Naive thymus-derived CD8-positive, alpha-beta T cell (primary cell): Measurements from ENCODE around the gene STK10. TPM values are rescaled to one million over a fixed set of nuclear protein-coding genes. Genes with fewer than 3 reads are reported as not detected.

Experiments
- ATAC-seq, 2 donors: fragments of 150-1000 bp; cut with Tn5 transposase in 1 of 2; sonication (Bioruptor Pico), chemical (Tn5 transposase) in 1 of 2; 1 replicate in 1 of 2; 2 replicates in 1 of 2; pipeline ENCODE4 v1.10.0; 2021; ENCODE audit warnings: mild to moderate bottlenecking in 2 of 2, moderate library complexity in 2 of 2
- POLR2A ChIA-PET: fragments of 350-600 bp; sonication (Branson Sonifier 250); formaldehyde crosslinking; loops from one replicate; lab custom pipeline; 2021; ENCODE audit warnings: antibody characterized with exemption; lab: Charles Lee
- DNase-seq, 10 donors: peaks; one replicate each; pipeline versions ENCODE4 v3.0.0 to v3.0.0-alpha.2; 2020 to 2022
- H3K27ac Mint-ChIP-seq, 10 donors: one replicate each; pipeline ENCODE4 v1.8.0; 2020 to 2022; ENCODE audit warnings: mild to moderate bottlenecking in 10 of 10, mixed read lengths in 10 of 10, moderate library complexity in 4 of 10, inconsistent platforms in 1 of 10
- H3K27me3 Mint-ChIP-seq, 5 donors: one replicate each; pipeline ENCODE4 v1.8.0; 2021 to 2022; ENCODE audit warnings: mixed read lengths in 5 of 5
- H3K36me3 Mint-ChIP-seq, 3 donors: one replicate each; pipeline ENCODE4 v1.8.0; 2020 to 2022; ENCODE audit warnings: mixed read lengths in 3 of 3, mild to moderate bottlenecking in 2 of 3, inconsistent platforms in 1 of 3
- H3K4me1 Mint-ChIP-seq, 4 donors: one replicate each; pipeline ENCODE4 v1.8.0; 2021 to 2022; ENCODE audit warnings: mixed read lengths in 4 of 4
- H3K4me3 Mint-ChIP-seq, 10 donors: one replicate each; pipeline ENCODE4 v1.8.0; 2020 to 2022; ENCODE audit warnings: mild to moderate bottlenecking in 10 of 10, mixed read lengths in 10 of 10, moderate library complexity in 6 of 10, inconsistent platforms in 1 of 10
- H3K9me3 Mint-ChIP-seq, 9 donors: one replicate each; pipeline ENCODE4 v1.8.0; 2020 to 2022; ENCODE audit warnings: mixed read lengths in 9 of 9, mild to moderate bottlenecking in 3 of 9, inconsistent platforms in 1 of 9, moderate library complexity in 1 of 9
- polyA plus RNA-seq, 3 donors: library from polyadenylated mRNA; unstranded; fragments of 300-500 nt; fragmentation: Illumina TruSeq; gene quantifications; one replicate each; pipeline ENCODE4 v1.2.3, GENCODE V29; 2021
- total RNA-seq, 8 experiments: library from RNA in 2 of 8; stranded (reverse) in 2 of 8; gene quantifications; one replicate each; pipeline ENCODE4 v1.2.3 and lab custom pipeline; 2021 to 2026

The STK10 gene
- total and polyA plus RNA-seq, 5 experiments from 2014 or later, result 44.6 to 360 (median 128) TPM

DNA sequence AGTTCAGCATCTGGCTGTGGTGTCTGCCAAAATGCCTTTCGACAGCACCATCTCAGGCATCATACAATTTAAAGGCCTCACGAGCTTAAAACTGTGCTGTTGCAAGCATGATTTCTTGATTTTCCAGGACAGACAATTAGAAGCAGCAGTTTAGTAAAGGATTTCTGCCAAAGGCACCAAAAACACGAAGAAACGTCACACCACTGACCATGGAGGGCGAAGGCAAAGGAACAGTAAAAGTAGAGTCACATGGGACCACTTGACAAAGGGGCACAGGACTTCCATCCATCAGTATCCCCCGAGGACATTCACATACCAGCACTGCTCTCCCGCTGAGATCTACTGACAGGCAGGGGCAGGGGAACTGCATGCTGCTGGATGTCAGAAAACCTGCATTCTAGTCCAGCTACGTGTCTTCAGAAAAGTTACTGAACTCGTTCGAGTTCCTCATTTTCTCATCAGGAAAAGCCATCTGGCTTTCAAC is 111.2 kb downstream of the STK10 start:
- no peak for ATAC-seq
- POLR2A ChIA-PET, result no interaction called here
- Mint-ChIP-seq H3K4me3 (peak overlapping the region in 1 of 10 donors; percentile 24), H3K9me3 (peaks cover 0 to 2% (median 0%) of the 10 kb centered on the region in 9 donors), H3K4me1 (peaks cover 20 to 29% (median 24%) of the 10 kb centered on the region in 4 donors), H3K36me3 (peaks cover 19 to 83% (median 29%) of the 10 kb centered on the region in 3 donors), H3K27me3 (no peaks in the 10 kb centered on the region), H3K27ac (peak overlapping the region in 8 of 10 donors; percentile 42 to 92 (median 68))
- DNase-seq, result no peak

DNA sequence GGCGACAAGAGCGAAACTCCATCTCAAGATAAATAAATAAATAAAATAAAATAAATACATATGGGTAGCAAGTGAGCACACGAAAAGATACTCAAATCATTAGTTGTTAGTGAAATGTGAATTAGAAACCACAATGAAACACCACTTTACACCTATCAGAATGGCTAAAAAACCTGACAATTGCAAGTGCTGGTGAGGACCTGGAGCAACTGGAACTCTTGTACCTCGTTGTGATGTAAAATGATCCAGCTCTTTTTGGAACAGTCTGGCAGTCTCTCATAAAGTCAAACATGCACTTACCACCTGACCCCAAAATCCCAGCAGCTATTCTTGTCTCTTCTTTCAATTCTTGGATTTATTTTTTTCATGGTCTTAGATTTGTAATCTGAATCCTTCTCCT is 112.4 kb downstream of the STK10 start:
- peaks cover 19 to 79% (median 30%) of the 10 kb centered on the region in 3 donors for H3K36me3 Mint-ChIP-seq
- peak overlapping the region in 1 of 10 donors; percentile 62 for H3K4me3 Mint-ChIP-seq
- ATAC-seq, result no peak
- peaks cover 26 to 38% (median 33%) of the 10 kb centered on the region in 4 donors for H3K4me1 Mint-ChIP-seq
- peak overlapping the region in 9 of 10 donors; percentile 10 to 75 (median 34) for H3K27ac Mint-ChIP-seq
- POLR2A ChIA-PET, result no interaction called here
- no peak for DNase-seq
- no peaks in the 10 kb centered on the region for H3K27me3 Mint-ChIP-seq
- peaks cover 0 to 2% (median 0%) of the 10 kb centered on the region in 9 donors for H3K9me3 Mint-ChIP-seq

DNA sequence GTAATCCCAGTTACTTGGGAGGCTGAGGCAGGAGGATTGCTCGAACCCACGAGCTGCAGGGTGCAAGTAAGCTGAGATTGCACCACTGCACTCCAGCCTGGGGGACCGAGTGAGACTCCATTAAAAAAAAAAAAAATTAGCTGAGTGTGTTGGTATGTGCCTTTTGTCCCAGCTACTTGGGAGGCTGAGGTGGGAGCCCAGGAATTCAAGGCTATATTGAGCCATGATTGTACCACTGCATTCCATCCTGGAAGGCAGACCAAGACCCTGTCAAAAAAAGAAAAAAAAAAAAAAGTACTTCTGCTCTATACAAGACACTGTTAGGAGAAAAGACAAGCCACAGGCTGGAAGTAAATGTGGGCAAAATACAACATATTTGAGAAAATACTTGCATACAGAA is 113.1 kb downstream of the STK10 start:
- no peak for ATAC-seq
- DNase-seq, result no peak
- Mint-ChIP-seq H3K36me3 (peaks cover 14 to 76% (median 29%) of the 10 kb centered on the region in 3 donors), H3K27ac (peak overlapping the region; percentile 3 to 74 (median 45)), H3K4me1 (peaks cover 26 to 38% (median 34%) of the 10 kb centered on the region in 4 donors), H3K27me3 (no peaks in the 10 kb centered on the region), H3K9me3 (peaks cover 0 to 2% (median 0%) of the 10 kb centered on the region in 9 donors), H3K4me3 (peak overlapping the region in 1 of 10 donors; percentile 29)
- POLR2A ChIA-PET, result interaction anchor here (0.7 to 1.2 kb wide), 2 partner anchors 18 to 101 kb away, joined by 3 read pairs; no protein-coding TSS in a partner anchor

DNA sequence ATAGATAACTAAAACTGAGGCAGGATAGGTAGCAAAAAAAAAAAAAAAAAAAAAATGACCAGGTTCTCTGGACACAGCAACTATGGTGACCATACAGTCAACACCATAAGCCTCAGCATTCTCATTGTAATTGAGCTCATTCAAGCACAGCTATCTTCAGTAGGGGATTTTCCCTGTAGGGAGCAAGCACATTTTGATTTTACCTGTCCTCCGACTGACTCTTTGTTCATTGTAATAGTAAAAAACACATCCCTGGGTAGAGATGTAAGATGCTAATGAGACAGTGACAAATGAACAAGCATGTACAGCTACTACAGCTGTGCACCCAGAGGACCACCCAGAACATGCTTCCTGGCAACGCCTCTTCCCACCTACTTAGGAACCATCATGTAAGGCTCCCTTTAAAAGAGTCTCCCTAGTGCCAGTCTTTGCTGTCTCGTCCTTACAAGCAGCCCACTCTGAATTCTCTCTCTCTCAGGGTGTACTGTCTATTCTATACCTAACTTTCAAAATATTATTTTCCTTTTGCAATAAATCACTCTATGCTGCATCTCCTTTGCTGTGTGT is 116.6 kb downstream of the STK10 start:
- ATAC-seq (peak; percentile 5 to 18), DNase-seq (peak in 2 of 10 donors; percentile 24)
- Mint-ChIP-seq H3K4me1 (peaks cover 21 to 56% (median 53%) of the 10 kb centered on the region in 4 donors), H3K27me3 (no peaks in the 10 kb centered on the region), H3K27ac (peak overlapping the region; percentile 78 to 94 (median 88)), H3K36me3 (peaks cover 9 to 59% (median 21%) of the 10 kb centered on the region in 3 donors), H3K9me3 (peaks cover 0 to 2% (median 0%) of the 10 kb centered on the region in 9 donors), H3K4me3 (peak overlapping the region in 8 of 10 donors; percentile 18 to 77 (median 46))
- POLR2A ChIA-PET, result interaction anchor here (0.7 to 4.1 kb wide), 14 partner anchors 8 to 116 kb away, joined by 3 to 15 read pairs (median 4); partner anchors contain the start of genes FBXW11 and STK10

DNA sequence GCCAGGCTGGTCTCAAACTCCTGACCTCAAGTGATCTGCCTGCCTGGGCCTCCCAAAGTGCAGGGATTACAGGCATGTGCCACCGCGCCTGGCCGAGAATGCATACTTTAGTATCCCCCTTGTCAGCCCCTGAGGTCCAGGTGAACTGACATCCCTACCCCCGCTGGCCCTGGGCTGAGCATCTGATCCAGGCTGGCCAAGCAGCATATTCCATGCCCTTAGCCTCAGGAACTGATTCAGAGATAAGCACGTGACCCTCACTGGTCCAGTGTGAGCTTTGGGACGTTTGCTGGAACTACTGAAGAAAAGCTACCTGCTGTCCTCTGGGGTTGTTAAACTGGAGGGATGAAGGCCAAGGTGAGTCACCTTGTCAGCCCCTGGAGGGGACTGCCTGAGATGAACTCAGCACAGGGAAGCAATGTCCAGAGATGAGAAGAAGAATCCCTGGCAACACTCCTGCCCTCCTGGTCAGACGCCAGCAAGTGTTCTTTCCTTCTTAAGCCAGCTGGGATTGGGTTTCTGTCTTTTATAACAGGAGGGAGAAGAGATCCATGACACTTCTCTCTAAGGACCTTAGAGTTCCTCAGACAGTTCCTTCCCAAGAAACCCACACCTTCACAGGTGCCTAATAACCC is 122.5 kb downstream of the STK10 start:
- Mint-ChIP-seq H3K36me3 (peaks cover 15 to 75% (median 40%) of the 10 kb centered on the region in 3 donors), H3K27ac (peak overlapping the region; percentile 92 to 99 (median 96)), H3K4me3 (peak overlapping the region; percentile 8 to 88 (median 78)), H3K9me3 (no peaks in the 10 kb centered on the region), H3K4me1 (peaks cover 38 to 76% (median 73%) of the 10 kb centered on the region in 4 donors), H3K27me3 (no peaks in the 10 kb centered on the region)
- ATAC-seq (no peak), DNase-seq (no peak)
- POLR2A ChIA-PET, result interaction anchor here (0.7 to 4.7 kb wide), 7 partner anchors 11 to 670 kb away, joined by 3 to 55 read pairs (median 33); partner anchors contain the start of genes FBXW11 and STK10

DNA sequence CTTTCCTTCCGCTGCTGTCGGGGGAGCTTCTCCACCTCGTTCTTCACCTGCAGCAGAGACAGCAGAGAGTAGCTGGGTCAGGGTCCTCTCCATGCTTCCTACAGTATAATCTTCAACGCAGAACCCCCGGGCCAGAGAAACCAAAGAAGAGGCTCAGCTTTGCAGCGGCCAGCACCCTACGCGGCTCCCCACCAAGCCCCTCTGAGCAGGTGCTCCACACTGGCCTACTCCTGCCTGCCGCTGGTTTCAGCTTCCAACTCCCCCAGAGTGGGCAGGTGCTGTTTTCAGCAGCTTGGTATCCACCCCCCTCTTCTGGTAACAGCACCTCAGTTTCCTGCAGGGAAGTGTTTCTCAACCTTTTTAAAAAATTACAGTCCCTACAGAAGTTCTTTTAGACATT is 123.3 kb downstream of the STK10 start:
- POLR2A ChIA-PET, result interaction anchor here (0.7 to 4.7 kb wide), 6 partner anchors 10 to 110 kb away, joined by 3 to 55 read pairs (median 8); partner anchors contain the start of gene FBXW11
- ATAC-seq (no peak), DNase-seq (no peak)
- Mint-ChIP-seq H3K4me1 (peaks cover 38 to 72% (median 67%) of the 10 kb centered on the region in 4 donors), H3K27me3 (no peaks in the 10 kb centered on the region), H3K27ac (peak overlapping the region; percentile 92 to 99 (median 96)), H3K4me3 (peak overlapping the region; percentile 31 to 83 (median 76)), H3K9me3 (no peaks in the 10 kb centered on the region), H3K36me3 (peaks cover 15 to 79% (median 44%) of the 10 kb centered on the region in 3 donors)

DNA sequence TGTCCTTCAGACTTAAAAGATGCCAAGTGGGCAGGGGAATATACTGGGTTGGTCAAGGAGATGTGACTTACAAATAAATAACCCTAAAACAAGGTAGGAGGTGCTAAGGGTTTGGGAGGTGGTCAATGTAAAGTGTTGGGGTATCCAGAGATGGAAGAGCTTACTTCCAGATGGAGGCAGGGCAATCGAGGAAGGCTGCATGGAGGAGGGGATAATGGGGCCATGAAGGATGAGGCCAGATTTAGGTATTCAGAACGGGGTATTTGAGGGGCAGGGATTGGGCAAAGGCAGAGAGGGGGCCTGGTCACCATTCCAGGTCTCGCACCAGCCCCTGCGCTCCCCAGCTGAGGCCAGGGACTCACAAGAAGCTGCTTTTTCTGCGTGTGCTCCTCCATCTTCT is 123.7 kb downstream of the STK10 start:
- Mint-ChIP-seq H3K27ac (peak overlapping the region; percentile 90 to 99 (median 96)), H3K36me3 (peaks cover 15 to 80% (median 48%) of the 10 kb centered on the region in 3 donors), H3K27me3 (no peaks in the 10 kb centered on the region), H3K9me3 (no peaks in the 10 kb centered on the region), H3K4me1 (peaks cover 39 to 73% (median 67%) of the 10 kb centered on the region in 4 donors), H3K4me3 (peak overlapping the region in 9 of 10 donors; percentile 7 to 77 (median 64))
- no peak for DNase-seq
- no peak for ATAC-seq
- POLR2A ChIA-PET, result interaction anchor here (0.7 to 4.7 kb wide), 7 partner anchors 9 to 111 kb away, joined by 3 to 55 read pairs (median 6); partner anchors contain the start of gene FBXW11

DNA sequence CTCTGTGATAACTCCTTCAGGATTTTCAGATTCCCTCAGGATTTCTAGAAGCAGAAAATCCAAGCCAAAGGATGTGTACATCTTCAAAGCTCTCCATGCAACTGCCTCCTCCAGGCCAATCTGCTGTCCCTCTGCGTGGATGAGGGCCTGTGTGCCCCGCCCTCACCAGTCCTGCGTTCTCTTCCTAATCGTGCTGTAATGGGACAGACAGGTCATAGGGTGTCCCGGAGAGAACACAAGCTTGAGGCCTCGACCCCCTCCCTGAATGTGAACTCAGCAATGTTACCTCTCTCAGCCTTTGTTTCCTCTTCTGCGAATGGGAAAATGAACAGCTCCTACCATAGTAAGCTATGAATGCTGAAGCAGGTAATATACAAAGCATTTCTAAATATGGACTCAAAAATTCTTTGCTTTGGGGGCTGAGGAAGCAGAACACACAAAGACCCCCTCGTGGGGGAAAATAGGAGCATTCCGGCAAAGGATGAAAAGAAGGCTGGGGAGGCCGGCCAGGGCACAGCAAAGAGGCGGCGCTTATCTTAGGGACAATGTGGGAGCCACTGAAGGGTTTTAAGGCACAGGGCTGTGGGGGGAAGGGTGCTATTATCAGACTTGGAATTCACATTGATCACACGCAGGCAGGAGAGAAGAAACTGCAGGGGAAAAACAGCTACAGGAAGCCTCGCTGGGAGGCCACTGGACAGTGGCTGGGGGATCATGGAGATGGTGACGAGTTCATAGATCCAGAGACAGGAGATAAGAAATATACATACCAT is 124.4 kb downstream of the STK10 start:
- Mint-ChIP-seq H3K27ac (peak overlapping the region; percentile 87 to 99 (median 94)), H3K36me3 (peaks cover 15 to 86% (median 48%) of the 10 kb centered on the region in 3 donors), H3K27me3 (no peaks in the 10 kb centered on the region), H3K4me1 (peaks cover 37 to 66% (median 61%) of the 10 kb centered on the region in 4 donors), H3K9me3 (no peaks in the 10 kb centered on the region), H3K4me3 (peak overlapping the region; percentile 9 to 77 (median 47))
- no peak for DNase-seq
- POLR2A ChIA-PET, result interaction anchor here (0.7 to 4.7 kb wide), 9 partner anchors 9 to 141 kb away, joined by 3 to 55 read pairs (median 3); no protein-coding TSS in a partner anchor
- no peak for ATAC-seq

DNA sequence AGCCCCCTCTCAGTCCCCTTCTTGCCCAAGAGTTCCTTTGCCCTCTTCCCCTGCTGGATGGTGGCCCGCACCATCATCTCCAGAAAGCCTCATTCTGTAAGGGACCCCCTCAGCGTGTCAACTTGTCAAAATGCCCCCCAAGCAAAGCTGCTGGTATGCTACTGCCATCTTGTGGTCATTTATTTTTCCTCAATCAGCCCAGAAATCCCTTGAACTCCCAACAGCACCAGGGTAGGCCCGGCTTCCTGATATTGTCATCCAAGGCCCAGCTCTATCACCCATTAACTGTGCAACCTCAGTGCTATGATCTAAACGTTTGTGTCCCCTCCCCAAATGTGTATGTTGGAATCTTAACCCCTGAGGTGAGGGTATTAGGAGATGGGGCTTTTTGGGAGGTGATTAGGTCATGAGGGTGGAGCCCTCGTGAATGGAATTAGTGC is 128.3 kb downstream of the STK10 start:
- Mint-ChIP-seq H3K4me3 (peak overlapping the region in 4 of 10 donors; percentile 33 to 51 (median 36)), H3K4me1 (peaks cover 40 to 47% (median 44%) of the 10 kb centered on the region in 4 donors), H3K27me3 (no peaks in the 10 kb centered on the region), H3K36me3 (peaks cover 15 to 97% (median 50%) of the 10 kb centered on the region in 3 donors), H3K9me3 (no peaks in the 10 kb centered on the region), H3K27ac (peak overlapping the region; percentile 45 to 92 (median 86))
- DNase-seq (peak in 1 of 10 donors; percentile 34), ATAC-seq (peak in 1 of 2 donors; percentile 39)
- POLR2A ChIA-PET, result interaction anchor here (0.5 to 2.5 kb wide), 8 partner anchors 11 to 705 kb away, joined by 3 to 11 read pairs (median 4); partner anchors contain the start of genes FBXW11 and STK10

DNA sequence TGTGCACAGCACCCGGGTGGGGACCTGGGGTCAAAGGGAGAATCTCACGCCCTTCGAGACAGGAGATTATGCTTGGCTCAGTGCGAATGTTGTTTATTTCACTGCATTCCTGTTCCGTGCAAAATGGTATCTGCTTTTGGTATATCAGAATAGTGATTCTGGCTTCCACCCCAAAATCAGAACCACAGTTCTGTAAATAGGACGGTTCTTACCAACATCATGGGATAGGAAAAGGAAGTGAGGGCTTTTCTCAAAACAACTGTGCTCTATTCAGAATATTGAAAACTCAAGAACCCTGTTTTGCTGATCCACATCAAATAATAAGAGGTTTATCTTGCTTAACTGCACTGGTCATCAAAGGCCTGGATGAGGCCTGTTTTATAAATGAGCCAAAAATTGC is 129.9 kb downstream of the STK10 start:
- DNase-seq (no peak), ATAC-seq (no peak)
- Mint-ChIP-seq H3K27me3 (no peaks in the 10 kb centered on the region), H3K4me1 (peaks cover 25 to 33% (median 31%) of the 10 kb centered on the region in 4 donors), H3K36me3 (peaks cover 5 to 97% (median 35%) of the 10 kb centered on the region in 3 donors), H3K27ac (peak overlapping the region in 9 of 10 donors; percentile 15 to 97 (median 58)), H3K4me3 (peak overlapping the region in 3 of 10 donors; percentile 15 to 28 (median 18)), H3K9me3 (no peaks in the 10 kb centered on the region)
- POLR2A ChIA-PET, result interaction anchor here (1.5 to 6.5 kb wide), 3 partner anchors 7 to 51 kb away, joined by 3 to 36 read pairs (median 11); partner anchors contain the start of gene FBXW11

DNA sequence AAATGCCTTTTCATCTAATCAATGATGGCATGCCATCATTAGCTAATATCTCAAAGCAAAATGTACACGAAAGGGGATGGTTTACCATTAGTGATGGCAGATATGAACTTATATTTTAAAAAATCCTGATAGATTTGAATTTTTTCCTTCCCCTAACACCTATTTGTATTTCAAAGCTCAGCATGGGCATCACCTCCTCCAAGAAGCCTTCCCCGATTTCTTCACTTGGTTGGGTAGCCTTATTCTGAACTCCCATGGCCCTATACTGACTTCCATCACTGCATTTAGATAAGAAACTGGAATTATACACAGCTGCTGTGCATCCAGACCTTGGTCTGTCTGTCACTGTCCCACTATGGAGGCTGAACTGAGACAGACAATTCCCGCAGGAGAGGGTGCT is 132.0 kb downstream of the STK10 start:
- Mint-ChIP-seq H3K36me3 (peaks cover 0 to 97% (median 32%) of the 10 kb centered on the region in 3 donors), H3K27me3 (no peaks in the 10 kb centered on the region), H3K27ac (peak overlapping the region in 9 of 10 donors; percentile 71 to 97 (median 85)), H3K9me3 (no peaks in the 10 kb centered on the region), H3K4me1 (peaks cover 25 to 27% (median 26%) of the 10 kb centered on the region in 4 donors), H3K4me3 (peak overlapping the region in 2 of 10 donors; percentile 43 to 59)
- POLR2A ChIA-PET, result interaction anchor here (0.6 to 6.5 kb wide), 2 partner anchors 9 to 19 kb away, joined by 3 to 36 read pairs; no protein-coding TSS in a partner anchor
- ATAC-seq (no peak), DNase-seq (no peak)
